Testis (tissue), 3 donors: ENCODE results near the gene MS4A12. TPM values are rescaled to one million over a fixed set of nuclear protein-coding genes. Genes with fewer than 3 reads are reported as not detected.

Experiments used
- DNase-seq: peaks from one replicate; pipeline ENCODE4 v3.0.0-alpha.2; 2019
- H3K27ac ChIP-seq, 2 donors: fragments of 200-600 bp; sonication (generic); one replicate each; pipeline ENCODE4 v1.5.1; 2019
- H3K27me3 ChIP-seq: fragments of 200-600 bp; sonication (generic); one replicate; pipeline ENCODE4 v1.5.1; 2019
- H3K36me3 ChIP-seq: fragments of 200-600 bp; sonication (generic); one replicate; pipeline ENCODE4 v1.5.1; 2017; ENCODE audit warnings: low read depth; ENCODE audit errors: missing control alignments
- H3K4me1 ChIP-seq: fragments of 200-600 bp; sonication (generic); one replicate; pipeline ENCODE4 v1.5.1; 2019
- H3K4me3 ChIP-seq, 2 donors: fragments of 200-600 bp; sonication (generic); one replicate each; pipeline ENCODE4 v1.5.1; 2017 to 2019
- H3K9me3 ChIP-seq: fragments of 200-600 bp; sonication (generic); one replicate; pipeline ENCODE4 v1.5.1; 2017
- POLR2A ChIP-seq: fragments of 450-650 bp; IDR thresholded peaks from one replicate; pipeline ENCODE4 v1.6.1; 2017; ENCODE audit warnings: antibody characterized with exemption, mild to moderate bottlenecking, moderate library complexity
- WGBS, 2 donors: methylation state at CpG; one replicate each; pipeline ENCODE4 v1.1.5; 2018; 5-methylcytosine and 5-hydroxymethylcytosine counted together
- intact Hi-C: fragments of 100-400 bp; cut with DNase I; formaldehyde crosslinking; loops from one replicate; pipeline ENCODE4 v1.15.1; 2023; ENCODE audit warnings: low total_unique reads
- polyA plus RNA-seq: library from polyadenylated mRNA; stranded (reverse); fragments of 350-450 nt; fragmentation: Illumina TruSeq; extraction: RNeasy Lipid Tissue Mini Kit (QIAGEN cat#74804); gene quantifications from one replicate; pipeline ENCODE4 v1.2.3, GENCODE V29; 2014; ENCODE audit warnings: low read depth, low replicate concordance; ENCODE audit not compliant: insufficient read depth
- total RNA-seq, 2 donors: library from RNA; depleted of rRNA; stranded (reverse); fragments of >200 nt; gene quantifications; one replicate each; pipeline ENCODE4 v1.2.3, GENCODE V29; 2016
- TF ChIP-seq, protein P1 (sequence below), 3 experiments: fragments of 450-650 bp in 2 of 3; fragments of 200-600 bp in 1 of 3; sonication (generic) in 1 of 3; IDR thresholded peaks; one replicate each; pipeline ENCODE4 v1.5.1; 2016 to 2019; ENCODE audit warnings: antibody characterized with exemption in 3 of 3, mild to moderate bottlenecking in 2 of 3, moderate library complexity in 1 of 3

Gene MS4A12
- total and polyA plus RNA-seq, 3 donors from 2014 or later: 0.33 to 0.74 (median 0.71) TPM

DNA sequence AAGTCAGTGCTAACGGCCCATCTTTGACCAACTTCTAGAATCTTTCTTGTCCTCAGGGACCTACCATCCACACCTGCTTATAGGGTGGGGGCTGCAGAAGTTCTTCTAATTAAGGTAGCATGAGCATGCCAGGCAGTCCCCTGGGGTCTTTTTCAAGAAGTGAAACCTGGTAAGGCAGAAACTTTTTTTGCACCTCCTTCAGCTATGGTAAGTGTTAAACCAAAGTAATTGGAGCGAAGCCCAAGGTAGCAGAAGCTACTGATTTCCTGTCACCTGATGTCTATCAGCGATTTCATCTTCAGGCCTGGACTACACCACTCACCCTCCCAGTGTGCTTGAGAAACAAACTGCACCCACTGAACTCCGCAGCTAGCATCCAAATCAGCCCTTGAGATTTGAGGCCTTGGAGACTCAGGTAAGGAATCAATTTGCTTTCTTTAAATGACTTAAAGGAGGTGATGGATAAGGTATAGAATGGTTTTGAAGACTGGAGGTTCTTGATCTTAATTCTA lies 37.0 kb upstream of the MS4A12 start, which contains the start of gene MS4A1:
TSS of gene MS4A1 (plus strand) at position 317 of the 512 bp plus-strand sequence. CDS start 6,528 bp downstream, outside the sequence.
- Histone ChIP-seq H3K27ac (no peak within 1 kb of the TSS), H3K4me3 (no peak within 1 kb of the TSS), H3K36me3 (no peaks in the 10 kb centered on the region), H3K27me3 (no peaks in the 10 kb centered on the region), H3K9me3 (no peaks in the 10 kb centered on the region), H3K4me1 (no peaks in the 10 kb centered on the region)
- TF ChIP-seq POLR2A: no peak
- TF ChIP-seq, protein P1, sequence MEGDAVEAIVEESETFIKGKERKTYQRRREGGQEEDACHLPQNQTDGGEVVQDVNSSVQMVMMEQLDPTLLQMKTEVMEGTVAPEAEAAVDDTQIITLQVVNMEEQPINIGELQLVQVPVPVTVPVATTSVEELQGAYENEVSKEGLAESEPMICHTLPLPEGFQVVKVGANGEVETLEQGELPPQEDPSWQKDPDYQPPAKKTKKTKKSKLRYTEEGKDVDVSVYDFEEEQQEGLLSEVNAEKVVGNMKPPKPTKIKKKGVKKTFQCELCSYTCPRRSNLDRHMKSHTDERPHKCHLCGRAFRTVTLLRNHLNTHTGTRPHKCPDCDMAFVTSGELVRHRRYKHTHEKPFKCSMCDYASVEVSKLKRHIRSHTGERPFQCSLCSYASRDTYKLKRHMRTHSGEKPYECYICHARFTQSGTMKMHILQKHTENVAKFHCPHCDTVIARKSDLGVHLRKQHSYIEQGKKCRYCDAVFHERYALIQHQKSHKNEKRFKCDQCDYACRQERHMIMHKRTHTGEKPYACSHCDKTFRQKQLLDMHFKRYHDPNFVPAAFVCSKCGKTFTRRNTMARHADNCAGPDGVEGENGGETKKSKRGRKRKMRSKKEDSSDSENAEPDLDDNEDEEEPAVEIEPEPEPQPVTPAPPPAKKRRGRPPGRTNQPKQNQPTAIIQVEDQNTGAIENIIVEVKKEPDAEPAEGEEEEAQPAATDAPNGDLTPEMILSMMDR (IDR thresholded peaks at IDR 0.05): no peak
- DNase-seq: no peak
- intact Hi-C loops: no loop called here
- 61 to 70% methylated on average over 4 of the region's 4 CpGs for WGBS, 2 donors

DNA sequence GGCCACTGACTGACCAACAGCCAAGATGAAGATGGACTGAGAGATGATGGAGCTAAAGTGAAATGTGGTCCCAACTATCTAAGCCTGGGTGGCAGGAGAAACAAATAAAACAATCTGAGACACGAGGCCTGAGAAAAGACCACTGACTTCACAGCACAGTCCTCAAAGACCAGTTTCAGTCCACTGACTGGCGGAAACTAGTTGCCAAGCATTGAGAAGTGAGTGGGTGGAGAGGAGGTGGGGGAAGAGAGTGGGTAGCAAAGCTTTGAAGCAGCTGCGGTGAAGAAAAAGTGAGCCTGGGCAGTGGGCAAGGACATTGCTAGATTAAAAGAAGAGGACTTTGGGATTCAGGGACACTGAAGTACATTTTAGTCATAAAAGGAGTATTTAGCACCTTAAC lies 35.0 kb upstream of the MS4A12 start:
- TF ChIP-seq, protein P1 (IDR thresholded peaks at IDR 0.05): no peak
- TF ChIP-seq POLR2A: no peak
- Histone ChIP-seq H3K27ac (no peak overlapping the region), H3K4me3 (no peak overlapping the region), H3K4me1 (no peaks in the 10 kb centered on the region), H3K36me3 (no peaks in the 10 kb centered on the region), H3K9me3 (no peaks in the 10 kb centered on the region), H3K27me3 (no peaks in the 10 kb centered on the region)
- intact Hi-C loops: no loop called here
- 70 to 72% methylated on average over 3 of the region's 3 CpGs for WGBS, 2 donors
- no peak for DNase-seq

DNA sequence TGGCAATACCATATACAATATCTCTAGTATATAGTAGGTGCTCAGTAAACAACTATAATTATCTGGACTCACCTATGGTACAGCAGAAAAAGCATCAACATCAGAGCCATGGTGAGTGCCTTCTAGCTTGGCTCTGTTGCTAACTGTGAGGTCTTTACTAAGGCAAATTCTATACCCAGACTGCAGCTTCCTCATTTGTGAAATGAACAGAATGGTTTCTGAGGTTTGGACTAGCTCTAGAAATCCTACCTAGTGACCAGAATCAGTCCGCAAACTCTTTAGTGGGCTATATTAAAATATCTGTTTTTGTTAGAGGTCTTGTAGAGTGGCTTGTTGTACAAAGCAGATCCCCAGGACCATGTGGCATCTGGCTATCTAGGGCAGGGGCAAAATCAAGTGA lies 33.2 kb upstream of the MS4A12 start:
- 97 to 100% methylated on average over 1 of the region's 1 CpG for WGBS, 2 donors
- Histone ChIP-seq H3K4me3 (no peak overlapping the region), H3K9me3 (no peaks in the 10 kb centered on the region), H3K27ac (no peak overlapping the region), H3K4me1 (no peaks in the 10 kb centered on the region), H3K27me3 (no peaks in the 10 kb centered on the region), H3K36me3 (no peaks in the 10 kb centered on the region)
- TF ChIP-seq, protein P1 (IDR thresholded peaks at IDR 0.05): no peak
- TF ChIP-seq POLR2A: no peak
- intact Hi-C loops: no loop called here
- DNase-seq: no peak

DNA sequence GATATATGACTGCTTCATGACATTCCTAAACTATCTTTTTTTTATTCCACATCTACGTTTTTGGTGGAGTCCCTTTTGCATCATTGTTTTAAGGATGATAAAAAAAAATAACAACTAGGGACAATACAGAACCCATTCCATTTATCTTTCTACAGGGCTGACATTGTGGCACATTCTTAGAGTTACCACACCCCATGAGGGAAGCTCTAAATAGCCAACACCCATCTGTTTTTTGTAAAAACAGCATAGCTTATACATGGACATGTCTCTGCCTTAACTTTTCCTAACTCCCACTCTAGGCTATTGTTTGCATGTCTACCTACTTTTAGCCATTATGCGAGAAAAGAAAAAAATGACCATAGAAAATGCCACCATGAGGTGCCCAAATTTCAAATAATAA lies 23.7 kb upstream of the MS4A12 start:
- no peaks in the 10 kb centered on the region for H3K27me3 ChIP-seq
- TF ChIP-seq, protein P1 (IDR thresholded peaks at IDR 0.05): no peak
- no peak for TF ChIP-seq POLR2A
- no peaks in the 10 kb centered on the region for H3K9me3 ChIP-seq
- no peaks in the 10 kb centered on the region for H3K36me3 ChIP-seq
- no peak for DNase-seq
- WGBS, 2 donors: 70 to 80% methylated on average over 2 of the region's 2 CpGs
- H3K4me3 ChIP-seq: no peak overlapping the region
- no peak overlapping the region for H3K27ac ChIP-seq
- no peaks in the 10 kb centered on the region for H3K4me1 ChIP-seq
- intact Hi-C loops: no loop called here

DNA sequence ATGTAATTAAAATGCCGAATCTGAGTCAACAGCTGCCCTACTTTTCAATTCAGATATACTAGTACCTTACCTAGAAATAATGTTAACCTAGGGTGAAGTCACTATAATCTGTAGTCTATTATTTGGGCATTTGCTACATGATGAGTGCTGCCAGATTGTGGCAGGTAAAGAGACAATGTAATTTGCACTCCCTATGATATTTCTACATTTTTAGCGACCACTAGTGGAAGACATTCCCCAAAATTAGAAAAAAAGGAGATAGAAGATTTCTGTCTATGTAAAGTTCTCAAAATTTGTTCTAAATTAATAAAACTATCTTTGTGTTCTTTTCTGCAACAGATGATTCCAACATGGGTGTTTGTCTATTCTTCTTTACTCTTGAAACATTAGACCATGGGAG lies 22.9 kb upstream of the MS4A12 start:
- no peaks in the 10 kb centered on the region for H3K9me3 ChIP-seq
- intact Hi-C loops: no loop called here
- H3K4me1 ChIP-seq: no peaks in the 10 kb centered on the region
- H3K27me3 ChIP-seq: no peaks in the 10 kb centered on the region
- no peak overlapping the region for H3K27ac ChIP-seq
- 61 to 62% methylated on average over 2 of the region's 2 CpGs for WGBS, 2 donors
- no peaks in the 10 kb centered on the region for H3K36me3 ChIP-seq
- no peak for DNase-seq
- TF ChIP-seq, protein P1 (IDR thresholded peaks at IDR 0.05): no peak
- no peak for TF ChIP-seq POLR2A
- no peak overlapping the region for H3K4me3 ChIP-seq
